NCI-H128 (cell line): ENCODE results near the gene PGM2L1.
"Not testable (repeated sequence)": the region's sequence is repeated elsewhere in the genome, so short reads cannot be mapped to it uniquely, and the experiment has no call there.

Source experiments
- DNase-seq: peaks from one replicate; lab custom pipeline; 2025; ENCODE audit not compliant: unreplicated experiment; lab: John Stamatoyannopoulos, UW

The PGM2L1 gene

GRCh38 chr11:74398244-74399159 lies at the start of gene PGM2L1:
Gene PGM2L1, minus strand, starts transcription at chr11:74398433. Its CDS starts 272 bp downstream, at chr11:74398161.
- DNase-seq: peak; percentile 87

GRCh38 chr11:74447720-74448119 lies 49.5 kb upstream of the PGM2L1 start:
- DNase-seq: no peak

GRCh38 chr11:74446532-74446938 lies 48.3 kb upstream of the PGM2L1 start:
- no peak for DNase-seq

GRCh38 chr11:74444173-74444826 lies 46.1 kb upstream of the PGM2L1 start:
- no peak for DNase-seq

GRCh38 chr11:74443071-74443864 lies 45.0 kb upstream of the PGM2L1 start:
- DNase-seq: peak; percentile 62

GRCh38 chr11:74442636-74443035 lies 44.4 kb upstream of the PGM2L1 start:
- no peak for DNase-seq

GRCh38 chr11:74438681-74439080 lies 40.4 kb upstream of the PGM2L1 start:
- no peak for DNase-seq

GRCh38 chr11:74437441-74438042 lies 39.3 kb upstream of the PGM2L1 start:
- DNase-seq: no peak

GRCh38 chr11:74434528-74434927 lies 36.3 kb upstream of the PGM2L1 start:
- no peak for DNase-seq

GRCh38 chr11:74429205-74429604 lies 31.0 kb upstream of the PGM2L1 start:
- no peak for DNase-seq

GRCh38 chr11:74427384-74427886 lies 29.2 kb upstream of the PGM2L1 start:
- DNase-seq: no peak

GRCh38 chr11:74425100-74425499 lies 26.9 kb upstream of the PGM2L1 start:
- no peak for DNase-seq

GRCh38 chr11:74418509-74418895 lies 20.3 kb upstream of the PGM2L1 start:
- DNase-seq: no peak

- DNase-seq: no peak
Measured at GRCh38 chr11:74417860-74418508, 19.8 kb upstream of the PGM2L1 start.

GRCh38 chr11:74417379-74417804 lies 19.2 kb upstream of the PGM2L1 start:
- no peak for DNase-seq

- not testable (repeated sequence) for DNase-seq
Measured at GRCh38 chr11:74416974-74417373, 18.7 kb upstream of the PGM2L1 start.

- no peak for DNase-seq
Measured at GRCh38 chr11:74412733-74413359, 14.6 kb upstream of the PGM2L1 start.

GRCh38 chr11:74412321-74412720 lies 14.1 kb upstream of the PGM2L1 start:
- no peak for DNase-seq

- DNase-seq: no peak
Measured at GRCh38 chr11:74409633-74410032, 11.4 kb upstream of the PGM2L1 start.
